PC-3 (cell line): ENCODE data around the gene RHOT2. TPM values are rescaled to one million over a fixed set of nuclear protein-coding genes. Genes with fewer than 3 reads are reported as not detected.
A peak's percentile ranks its signal among the peaks of the same experiment; 100 is the strongest.

ENCODE experiments used
- ATAC-seq: fragments of 200-7000 bp; cut with Tn5 transposase; 2 replicates; pipeline ENCODE4 v1.9.1; 2020; ENCODE audit warnings: mild to moderate bottlenecking, moderate library complexity
- BruUV-seq: library from RNA; stranded (reverse); fragments of 400-500 nt; replicated peaks from 2 replicates; lab custom pipeline; 2021; lab: Mats Ljungman, UMichigan
- CTCF ChIA-PET: fragments of 300-600 bp; sonication (Branson Sonifier 250); formaldehyde crosslinking; loops from one replicate; lab custom pipeline; 2022; ENCODE audit warnings: antibody characterized with exemption; lab: Charles Lee
- POLR2A ChIA-PET: fragments of 300-600 bp; sonication (Branson Sonifier 250); formaldehyde crosslinking; loops from one replicate; lab custom pipeline; 2022; ENCODE audit warnings: antibody characterized with exemption; ENCODE audit not compliant: unreplicated experiment; lab: Charles Lee
- DNase-seq: peaks from one replicate; pipeline ENCODE4 v3.0.0-alpha.2; 2015
- H2AFZ ChIP-seq: fragments of 300-600 bp; sonication (generic); 2 replicates; pipeline ENCODE4 v1.6.0; 2016; ENCODE audit warnings: antibody characterized with exemption, low read length
- H3F3A ChIP-seq: fragments of 300-600 bp; sonication (generic); one replicate; pipeline ENCODE4 v1.6.0; 2017; ENCODE audit warnings: antibody characterized with exemption, low read length, control low read depth, mild to moderate bottlenecking; ENCODE audit not compliant: unreplicated experiment
- H3K27ac ChIP-seq: fragments of 300-600 bp; sonication (generic); 2 replicates; pipeline ENCODE4 v1.5.1; 2016; ENCODE audit warnings: mild to moderate bottlenecking, low read length
- H3K27me3 ChIP-seq: fragments of 300-600 bp; sonication (generic); 2 replicates; pipeline ENCODE4 v1.6.1; 2016; ENCODE audit warnings: low read length, mixed read lengths
- H3K36me3 ChIP-seq: fragments of 300-600 bp; sonication (generic); 2 replicates; pipeline ENCODE4 v1.6.1; 2016; ENCODE audit warnings: low read depth, mixed run types, low read length, mixed read lengths
- H3K4me1 ChIP-seq: fragments of 300-600 bp; sonication (generic); 2 replicates; pipeline ENCODE4 v1.5.1; 2016; ENCODE audit warnings: low read length; ENCODE audit not compliant: insufficient read depth
- H3K4me2 ChIP-seq: fragments of 300-600 bp; sonication (generic); 2 replicates; pipeline ENCODE4 v1.6.0; 2016; ENCODE audit warnings: low read length
- H3K4me3 ChIP-seq: fragments of 300-600 bp; sonication (generic); 2 replicates; pipeline ENCODE4 v1.5.1; 2016; ENCODE audit warnings: mild to moderate bottlenecking, low read length, mixed read lengths
- H3K79me2 ChIP-seq: fragments of 300-600 bp; sonication (generic); 2 replicates; pipeline ENCODE4 v1.6.1; 2017; ENCODE audit warnings: low read length, mixed read lengths
- H3K9ac ChIP-seq: fragments of 300-600 bp; sonication (generic); 2 replicates; pipeline ENCODE4 v1.6.0; 2016; ENCODE audit warnings: mild to moderate bottlenecking, low read length
- H3K9me2 ChIP-seq: fragments of 300-600 bp; sonication (generic); replicated peaks from 2 replicates; pipeline ENCODE4 v1.6.1; 2016; ENCODE audit warnings: mixed run types, low read length, mixed read lengths
- H3K9me3 ChIP-seq: fragments of 300-600 bp; sonication (generic); 2 replicates; pipeline ENCODE4 v1.6.1; 2016; ENCODE audit warnings: low read length, mixed read lengths
- H4K20me1 ChIP-seq: fragments of 300-600 bp; sonication (generic); 2 replicates; pipeline ENCODE4 v1.6.1; 2016; ENCODE audit warnings: low read length, mixed read lengths
- EZH2 ChIP-seq: fragments of 300-600 bp; sonication (generic); IDR thresholded peaks from one replicate; pipeline ENCODE4 v1.6.1; 2017; ENCODE audit warnings: antibody characterized with exemption, mild to moderate bottlenecking, low read length; ENCODE audit not compliant: unreplicated experiment
- EZH2phosphoT487 ChIP-seq: fragments of 300-600 bp; sonication (generic); IDR thresholded peaks from 2 replicates; pipeline ENCODE4 v1.6.1; 2018; ENCODE audit warnings: mild to moderate bottlenecking, antibody characterized with exemption, low read length, borderline replicate concordance
- intact Hi-C: fragments of 100-400 bp; cut with micrococcal nuclease; formaldehyde crosslinking; loops from 2 replicates; pipeline ENCODE4 v1.9.0; 2023
- total RNA-seq: library from RNA; depleted of rRNA; stranded (reverse); fragments of >200 nt; gene quantifications from 2 replicates; pipeline ENCODE4 v1.2.3, GENCODE V29; 2014
- TF ChIP-seq, protein P1 (sequence below): fragments of 300-600 bp; sonication (generic); conservative IDR thresholded peaks from 2 replicates; pipeline ENCODE4 v1.5.1; 2017; ENCODE audit warnings: antibody characterized with exemption, low read depth, mild to moderate bottlenecking, low read length

The RHOT2 gene
- total RNA-seq, 1 experiment from 2014 or later, result 93.0 TPM

DNA sequence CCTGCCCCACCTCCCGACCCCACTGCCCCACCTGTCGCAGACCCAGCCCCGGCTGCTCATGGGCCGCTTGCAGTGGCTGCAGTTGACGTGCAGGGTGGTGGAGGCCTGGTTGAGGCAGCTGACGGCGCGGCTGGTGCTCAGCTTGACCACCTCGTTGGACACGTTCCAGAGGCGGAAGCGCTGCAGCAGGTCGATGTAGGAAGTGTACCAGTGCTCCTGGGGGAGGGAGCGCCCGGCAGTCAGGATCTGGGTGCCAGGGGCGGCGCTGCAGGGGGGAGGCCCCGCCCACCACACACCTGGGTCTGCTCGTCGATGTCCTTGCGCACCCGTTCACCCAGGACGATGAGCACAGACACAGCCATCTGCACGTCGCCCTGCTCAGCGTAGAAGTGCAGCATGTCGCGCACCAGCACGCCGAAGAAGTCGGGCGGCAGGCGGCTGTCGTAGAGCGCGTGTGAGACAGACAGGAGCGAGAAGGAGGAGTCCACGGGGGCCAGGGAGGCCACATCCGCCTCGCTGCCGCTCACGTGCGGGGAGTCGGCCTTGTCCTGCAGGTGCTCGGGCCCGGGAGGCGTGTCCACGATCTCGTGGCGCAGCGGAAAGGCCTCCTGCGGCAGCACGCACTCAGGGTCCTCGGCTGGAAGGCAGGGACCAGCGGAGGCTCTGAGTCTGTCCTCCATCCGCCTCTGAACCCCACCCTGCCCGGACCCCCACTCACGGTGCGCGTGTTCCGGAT is 17.2 kb downstream of the RHOT2 start:
- Histone ChIP-seq H3K27ac (no peak overlapping the region), H3K79me2 (peaks cover 47% of the 10 kb centered on the region), H3K36me3 (peaks cover 6% of the 10 kb centered on the region), H2AFZ (no peak overlapping the region), H4K20me1 (peaks cover 10% of the 10 kb centered on the region; the same call in 1 of the 2 replicates), H3K9me2 (no peaks in the 10 kb centered on the region), H3K4me2 (peak overlapping the region; percentile 37; the same call in 1 of the 2 replicates), H3K9me3 (no peaks in the 10 kb centered on the region), H3K4me3 (no peak overlapping the region), H3K9ac (no peak overlapping the region), H3K27me3 (no peaks in the 10 kb centered on the region), H3F3A (no peaks in the 10 kb centered on the region), H3K4me1 (peaks cover 34% of the 10 kb centered on the region)
- BruUV-seq, result no TSS peak
- intact Hi-C loops, result no loop called here
- POLR2A ChIA-PET, result no interaction called here
- TF ChIP-seq, protein P1, sequence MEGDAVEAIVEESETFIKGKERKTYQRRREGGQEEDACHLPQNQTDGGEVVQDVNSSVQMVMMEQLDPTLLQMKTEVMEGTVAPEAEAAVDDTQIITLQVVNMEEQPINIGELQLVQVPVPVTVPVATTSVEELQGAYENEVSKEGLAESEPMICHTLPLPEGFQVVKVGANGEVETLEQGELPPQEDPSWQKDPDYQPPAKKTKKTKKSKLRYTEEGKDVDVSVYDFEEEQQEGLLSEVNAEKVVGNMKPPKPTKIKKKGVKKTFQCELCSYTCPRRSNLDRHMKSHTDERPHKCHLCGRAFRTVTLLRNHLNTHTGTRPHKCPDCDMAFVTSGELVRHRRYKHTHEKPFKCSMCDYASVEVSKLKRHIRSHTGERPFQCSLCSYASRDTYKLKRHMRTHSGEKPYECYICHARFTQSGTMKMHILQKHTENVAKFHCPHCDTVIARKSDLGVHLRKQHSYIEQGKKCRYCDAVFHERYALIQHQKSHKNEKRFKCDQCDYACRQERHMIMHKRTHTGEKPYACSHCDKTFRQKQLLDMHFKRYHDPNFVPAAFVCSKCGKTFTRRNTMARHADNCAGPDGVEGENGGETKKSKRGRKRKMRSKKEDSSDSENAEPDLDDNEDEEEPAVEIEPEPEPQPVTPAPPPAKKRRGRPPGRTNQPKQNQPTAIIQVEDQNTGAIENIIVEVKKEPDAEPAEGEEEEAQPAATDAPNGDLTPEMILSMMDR, result no peak
- TF ChIP-seq EZH2phosphoT487 (no peak), EZH2 (no peak)
- CTCF ChIA-PET, result no interaction called here
- no peak for ATAC-seq
- DNase-seq, result no peak

DNA sequence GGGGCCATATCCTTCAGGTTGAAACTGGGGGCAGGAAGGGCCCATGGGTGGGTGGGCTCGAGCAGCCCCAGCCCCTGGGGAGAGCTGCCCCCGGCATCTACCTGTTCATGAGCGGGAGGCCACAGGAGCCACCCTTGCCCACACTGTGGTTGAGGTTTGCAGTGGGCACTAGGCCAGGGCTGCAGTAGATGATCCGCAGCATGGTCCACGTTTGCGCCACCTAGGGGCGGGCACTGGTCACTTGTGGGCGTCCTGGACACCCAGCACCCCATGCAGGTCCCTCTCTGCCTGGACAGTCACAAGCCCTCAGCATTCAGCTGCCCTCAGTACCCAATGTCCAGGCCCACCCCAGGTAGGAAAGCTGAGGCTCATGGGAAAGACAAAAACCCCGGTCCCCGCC is 18.0 kb downstream of the RHOT2 start:
- H3K9me3 ChIP-seq, result no peaks in the 10 kb centered on the region
- no peak for ATAC-seq
- no peak overlapping the region for H3K4me2 ChIP-seq
- intact Hi-C loops, result no loop called here
- no peaks in the 10 kb centered on the region for H3F3A ChIP-seq
- peaks cover 6% of the 10 kb centered on the region for H3K36me3 ChIP-seq
- peaks cover 10% of the 10 kb centered on the region; the same call in 1 of the 2 replicates for H4K20me1 ChIP-seq
- H3K9me2 ChIP-seq, result no peaks in the 10 kb centered on the region
- H3K4me1 ChIP-seq, result peaks cover 34% of the 10 kb centered on the region
- no peak overlapping the region for H2AFZ ChIP-seq
- DNase-seq, result peak; percentile 40
- ChIA-PET CTCF (no interaction called here), POLR2A (no interaction called here)
- no TSS peak for BruUV-seq
- H3K27me3 ChIP-seq, result no peaks in the 10 kb centered on the region
- H3K79me2 ChIP-seq, result peaks cover 41% of the 10 kb centered on the region
- H3K4me3 ChIP-seq, result no peak overlapping the region
- no peak overlapping the region for H3K9ac ChIP-seq
- no peak for TF ChIP-seq EZH2
- TF ChIP-seq, protein P1, result peak; percentile 57
- no peak overlapping the region for H3K27ac ChIP-seq
